HG02852 (cell line): ENCODE results near the gene HOXA3.

Experiments
- ATAC-seq: cut with Tn5 transposase; IDR thresholded peaks from one replicate; pipeline ENCODE4 v1.9.1; 2021; ENCODE audit warnings: mild to moderate bottlenecking, moderate library complexity; ENCODE audit not compliant: unreplicated experiment

HOXA3 gene

DNA sequence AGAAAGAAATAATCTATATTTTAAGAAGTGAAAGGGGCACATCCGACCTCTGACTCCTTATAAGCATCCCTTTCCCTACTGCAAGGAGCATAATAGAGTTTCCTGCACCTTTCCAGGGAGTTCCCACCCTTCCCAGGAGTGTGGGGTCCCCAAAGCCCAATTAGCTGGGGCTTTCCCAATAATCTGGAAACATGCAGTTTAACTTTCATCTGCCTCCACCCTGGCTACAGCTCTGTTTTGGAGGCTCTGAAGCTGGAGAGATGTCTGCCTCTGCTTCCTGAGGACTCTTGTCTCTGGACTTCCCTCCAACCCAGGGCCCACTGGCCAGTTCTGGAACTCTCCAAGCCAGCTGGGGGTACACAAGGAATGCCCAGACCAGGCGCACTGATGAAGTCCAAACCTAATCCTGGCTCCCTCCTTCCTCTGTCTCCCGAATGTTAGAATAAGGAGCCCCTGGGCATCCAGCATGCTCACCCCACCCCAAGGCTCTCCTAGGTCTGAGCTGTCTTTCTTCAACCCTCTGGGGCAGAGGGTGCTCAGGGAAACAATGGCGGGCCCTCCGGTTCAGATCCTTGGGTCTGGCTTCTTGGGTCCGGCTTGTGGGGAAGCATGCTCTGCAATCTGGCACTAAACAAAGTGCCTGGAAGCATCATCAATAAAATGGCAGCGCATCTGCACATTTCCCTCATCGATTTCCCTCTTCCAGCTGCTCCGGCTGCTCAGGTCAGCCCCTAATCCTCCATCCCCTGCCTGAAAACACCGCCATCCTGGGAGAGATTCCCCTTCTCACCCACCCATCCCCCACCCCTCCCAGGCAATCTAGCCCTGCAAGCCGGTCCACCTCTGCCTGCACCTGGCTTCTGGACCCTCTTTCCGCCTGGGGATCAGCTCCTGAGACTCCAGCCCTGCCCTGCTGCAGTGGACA lies 35.2 kb downstream of the HOXA3 start:
- ATAC-seq, result no peak

DNA sequence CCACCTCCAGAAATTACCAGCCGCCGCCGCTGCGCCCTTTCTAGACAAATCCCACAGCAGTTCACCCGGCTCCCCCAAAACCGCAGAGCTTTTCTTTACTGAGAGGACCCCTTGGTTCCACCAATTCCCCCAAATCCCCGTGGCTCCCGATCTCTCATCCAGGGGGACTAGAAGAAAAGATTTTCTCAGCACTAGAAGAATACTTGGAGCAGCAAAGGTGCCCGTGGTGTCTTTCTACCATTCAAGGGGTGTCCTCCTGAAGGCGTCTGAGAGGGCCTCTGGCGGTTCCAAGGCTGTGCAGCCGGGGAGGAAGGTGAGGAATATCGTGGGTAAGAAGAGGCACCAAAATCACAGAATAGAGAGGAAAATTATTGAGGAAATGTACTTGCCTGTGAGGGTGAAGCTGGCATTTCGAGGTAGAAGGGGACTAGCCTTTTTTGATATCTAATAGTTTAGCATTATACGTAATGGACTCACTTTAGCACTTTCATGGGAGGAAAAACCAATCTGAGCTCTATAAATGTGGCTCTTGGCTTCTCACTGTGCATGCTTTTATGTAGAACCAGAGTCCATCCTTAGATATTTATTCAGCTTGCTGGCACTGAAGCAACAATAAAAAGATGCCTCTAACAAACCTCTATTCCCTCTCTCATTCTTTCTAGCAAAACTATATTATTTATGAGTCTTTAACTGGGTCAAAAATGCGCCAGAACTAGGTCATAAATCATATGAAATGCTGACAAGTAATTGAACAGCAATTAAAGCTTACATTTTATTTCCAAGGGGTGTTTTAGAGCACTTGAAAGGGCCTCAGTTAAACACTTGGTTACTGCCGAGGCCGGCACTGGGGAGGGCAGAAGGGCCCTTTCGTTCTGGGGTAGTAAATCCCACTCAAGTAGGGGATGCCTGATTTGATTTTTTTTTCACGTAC lies 36.1 kb downstream of the HOXA3 start:
- no peak for ATAC-seq

DNA sequence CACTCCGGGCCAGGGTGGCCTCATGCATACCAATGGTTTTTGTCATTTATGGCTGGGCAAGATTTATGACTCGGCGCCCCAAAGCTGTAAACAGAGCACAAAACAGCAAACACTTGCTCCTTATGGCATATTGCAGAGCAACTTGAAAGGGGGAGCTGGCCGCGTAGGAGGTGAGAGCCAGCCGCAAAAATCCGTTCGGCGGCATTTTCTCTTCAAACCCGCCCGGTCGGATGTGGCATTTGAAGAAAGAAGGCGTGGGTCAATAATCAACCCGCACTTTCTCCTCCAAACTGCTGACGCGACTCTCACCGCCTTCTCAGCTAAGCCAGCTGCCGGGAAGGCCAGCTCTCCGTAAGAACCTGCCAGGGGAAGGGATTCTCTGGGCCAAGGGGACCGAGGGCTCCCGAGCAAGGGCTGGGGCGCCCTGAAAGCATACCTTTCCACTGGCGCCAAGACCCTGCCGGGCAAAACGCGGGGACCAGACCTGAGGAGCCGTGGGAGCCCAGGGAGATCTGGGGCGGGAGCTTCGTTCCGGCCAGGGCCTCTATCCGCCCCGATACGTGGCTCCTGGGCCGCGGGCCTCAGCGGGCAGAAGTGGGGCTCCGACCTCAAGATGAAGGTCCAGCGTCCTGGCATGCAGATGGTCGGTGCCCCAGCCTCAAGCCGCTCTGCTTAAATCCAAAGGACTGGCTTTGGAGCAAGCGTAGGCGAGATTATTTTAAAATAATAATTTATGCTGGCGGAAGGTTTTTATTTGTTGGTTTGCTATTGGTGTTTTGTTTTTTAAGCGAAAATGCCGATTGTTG lies 37.0 kb downstream of the HOXA3 start:
- ATAC-seq, result no peak

DNA sequence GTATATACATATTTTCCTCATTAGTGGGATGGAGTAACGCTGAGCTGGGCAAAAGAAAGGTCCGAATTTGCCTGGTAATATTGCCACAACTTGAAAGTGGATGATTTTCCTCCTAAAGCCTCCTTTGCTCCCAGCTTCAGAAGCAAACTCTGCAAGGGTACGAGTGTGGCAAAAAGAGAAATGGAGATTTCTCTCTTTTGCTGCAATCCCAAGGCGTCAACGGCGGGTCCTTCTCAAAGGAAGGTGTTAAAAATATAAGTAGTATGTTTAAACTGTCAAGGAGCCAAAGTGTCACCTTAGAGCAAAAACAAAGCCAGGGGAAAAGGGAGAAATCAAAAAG lies 37.5 kb downstream of the HOXA3 start:
- ATAC-seq, result no peak

DNA sequence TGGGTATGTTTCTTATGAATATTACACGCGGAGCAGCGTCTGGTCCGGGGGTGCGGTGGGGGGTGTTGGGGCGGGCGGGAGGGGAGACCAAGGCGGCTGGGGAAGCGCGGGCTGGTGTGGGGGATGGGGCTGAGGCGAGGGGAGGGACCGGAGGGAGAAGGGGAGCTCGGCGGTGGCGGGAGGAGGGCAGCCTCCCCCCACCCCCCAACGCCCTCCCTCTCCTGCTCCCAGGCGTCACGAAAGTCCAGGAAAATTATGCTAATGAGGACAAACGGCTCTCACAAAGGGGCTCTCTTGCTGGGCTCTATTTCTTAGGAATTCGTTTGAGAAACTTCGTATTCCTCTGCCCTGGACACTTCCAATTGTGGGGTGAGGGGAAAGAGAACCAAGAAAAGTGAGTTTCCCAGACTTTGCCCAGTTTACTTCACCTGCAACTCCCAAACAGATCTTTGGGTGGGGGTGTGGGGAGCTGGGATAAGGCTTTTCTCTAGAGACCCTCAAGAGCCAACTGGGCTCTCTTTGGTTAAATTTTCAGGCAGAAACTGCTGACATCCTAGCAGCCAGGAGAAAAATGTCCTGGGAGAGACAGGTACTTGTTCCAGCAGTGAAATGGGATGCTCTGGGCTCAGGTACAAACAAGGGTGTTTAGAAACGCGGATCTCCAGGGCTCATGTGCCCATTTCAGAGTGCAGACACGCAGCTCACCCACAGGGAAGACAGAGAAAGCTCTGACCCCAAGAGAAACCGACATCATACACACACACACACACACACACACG lies 38.2 kb downstream of the HOXA3 start:
- ATAC-seq, result no peak

DNA sequence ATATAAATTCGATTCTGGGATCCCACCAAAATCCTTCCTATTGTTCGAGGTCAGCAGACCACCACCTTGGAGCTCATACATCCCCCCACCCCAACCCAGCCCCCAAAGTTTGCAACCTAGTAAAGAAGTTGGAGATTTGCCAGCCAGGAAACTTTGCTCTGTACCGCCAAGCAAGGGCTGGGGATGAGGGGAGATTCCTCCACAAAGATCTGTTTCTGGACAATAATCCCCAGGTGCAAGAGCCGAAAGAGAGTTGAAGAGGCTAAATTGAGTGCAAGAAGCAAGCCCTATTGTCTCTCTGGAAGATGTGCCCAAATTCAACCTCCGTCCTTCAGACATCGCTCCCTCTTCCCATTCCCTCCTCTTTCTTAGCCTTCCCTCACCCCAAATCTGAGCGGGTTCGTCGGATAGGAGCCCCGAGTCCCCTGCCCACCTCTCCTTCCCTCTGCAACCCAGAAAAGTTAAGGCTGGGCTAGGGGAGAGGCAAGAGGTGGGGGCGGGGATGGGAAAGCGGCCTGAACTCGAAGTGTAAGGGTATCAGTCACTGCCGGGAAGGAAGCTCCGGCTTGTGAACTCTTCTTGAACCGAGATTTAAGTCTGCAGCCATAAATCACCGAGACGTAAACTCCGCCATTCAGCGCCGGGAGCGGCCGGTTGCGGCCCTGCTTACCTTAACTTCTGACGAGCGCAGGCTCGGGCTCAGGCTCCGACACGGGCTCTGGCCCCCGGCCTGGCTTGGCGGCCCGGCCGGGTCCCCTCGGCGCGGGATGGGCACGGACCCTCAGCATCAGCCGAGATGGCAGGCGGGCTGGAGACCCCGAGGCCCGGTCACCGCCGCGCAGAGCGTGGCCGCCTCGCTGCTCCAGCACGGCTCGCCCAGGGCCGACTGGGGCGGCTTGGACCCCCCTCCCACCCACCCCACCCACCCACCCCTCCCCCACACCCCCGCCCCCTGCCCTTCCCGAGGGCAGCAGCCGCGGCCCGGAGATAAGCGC lies 39.1 kb downstream of the HOXA3 start:
- ATAC-seq, result no peak

DNA sequence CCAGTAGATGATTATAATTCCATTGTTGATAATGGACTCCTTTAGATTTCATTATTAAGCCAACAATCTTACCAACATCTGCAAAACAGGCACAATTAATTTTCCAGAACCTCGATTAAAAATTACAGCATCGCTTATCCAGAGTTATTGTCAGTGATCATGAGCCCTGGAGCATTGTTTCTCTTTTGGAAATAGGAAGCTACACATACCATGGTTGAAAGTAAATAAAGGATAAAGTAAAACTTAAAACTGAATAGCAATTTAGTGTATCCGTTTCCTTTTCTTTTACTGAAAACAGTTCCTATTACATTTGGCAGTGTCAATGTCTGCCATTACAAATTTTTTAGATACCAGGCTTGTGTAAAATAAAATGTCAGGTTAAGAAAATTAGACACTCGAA lies 40.0 kb downstream of the HOXA3 start:
- no peak for ATAC-seq

DNA sequence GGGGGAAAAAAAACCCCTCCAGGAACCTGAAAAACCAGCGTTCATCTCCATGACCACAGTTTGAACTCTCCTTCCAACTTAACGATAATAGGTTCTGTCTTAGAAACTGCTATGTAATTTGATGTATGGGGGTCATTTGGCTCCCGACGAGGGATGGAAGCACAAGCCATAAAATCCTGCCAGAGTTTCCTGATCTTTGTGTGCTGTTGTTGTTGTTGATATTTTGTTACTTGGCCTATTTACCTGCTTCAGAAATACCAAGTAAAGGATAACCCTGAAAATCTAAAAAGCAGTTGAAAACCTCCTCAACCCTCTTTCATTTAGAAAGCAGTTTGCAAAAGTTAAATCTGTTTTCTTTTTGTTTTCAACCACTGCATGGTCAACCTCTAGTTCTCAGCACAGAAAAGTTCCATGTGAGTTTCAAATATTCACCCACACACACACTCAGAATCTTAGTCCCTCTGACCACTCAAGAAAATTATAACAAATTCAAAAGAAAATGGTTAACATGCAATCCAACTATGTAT lies 40.6 kb downstream of the HOXA3 start:
- no peak for ATAC-seq

DNA sequence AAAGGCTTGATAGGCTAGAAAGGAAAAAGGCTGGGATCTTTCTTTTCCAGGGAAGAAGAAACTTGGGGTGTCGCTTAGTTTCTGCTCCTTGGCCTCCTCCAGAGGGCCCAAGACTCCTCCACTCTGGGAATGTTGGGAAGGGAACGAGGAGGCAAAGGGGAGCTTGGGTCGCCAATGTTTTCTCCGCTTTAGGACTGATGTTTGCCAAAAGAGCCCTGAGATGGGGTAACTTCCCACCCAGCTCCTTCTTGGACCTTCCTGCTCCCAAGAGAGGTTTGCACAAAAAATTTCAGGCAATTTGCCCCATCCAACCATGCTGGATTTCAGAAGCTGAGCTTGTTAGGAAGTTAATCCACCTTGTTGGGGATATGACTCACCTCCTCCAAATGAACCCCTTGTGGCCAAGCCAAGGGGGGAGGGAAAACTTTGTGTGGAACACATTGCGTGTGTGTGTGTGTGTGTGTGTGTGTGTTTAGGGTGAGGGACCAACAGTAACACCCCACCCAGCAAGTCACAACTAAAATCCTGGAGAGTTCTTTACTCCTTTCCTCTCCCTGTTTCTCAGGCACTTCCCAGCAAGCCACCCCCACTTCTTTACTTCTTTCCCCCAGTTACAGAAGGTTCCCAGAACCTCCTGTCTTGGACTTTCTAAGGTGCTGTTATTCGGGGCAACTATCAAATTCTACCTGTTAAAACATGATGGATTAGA lies 41.2 kb downstream of the HOXA3 start:
- no peak for ATAC-seq

DNA sequence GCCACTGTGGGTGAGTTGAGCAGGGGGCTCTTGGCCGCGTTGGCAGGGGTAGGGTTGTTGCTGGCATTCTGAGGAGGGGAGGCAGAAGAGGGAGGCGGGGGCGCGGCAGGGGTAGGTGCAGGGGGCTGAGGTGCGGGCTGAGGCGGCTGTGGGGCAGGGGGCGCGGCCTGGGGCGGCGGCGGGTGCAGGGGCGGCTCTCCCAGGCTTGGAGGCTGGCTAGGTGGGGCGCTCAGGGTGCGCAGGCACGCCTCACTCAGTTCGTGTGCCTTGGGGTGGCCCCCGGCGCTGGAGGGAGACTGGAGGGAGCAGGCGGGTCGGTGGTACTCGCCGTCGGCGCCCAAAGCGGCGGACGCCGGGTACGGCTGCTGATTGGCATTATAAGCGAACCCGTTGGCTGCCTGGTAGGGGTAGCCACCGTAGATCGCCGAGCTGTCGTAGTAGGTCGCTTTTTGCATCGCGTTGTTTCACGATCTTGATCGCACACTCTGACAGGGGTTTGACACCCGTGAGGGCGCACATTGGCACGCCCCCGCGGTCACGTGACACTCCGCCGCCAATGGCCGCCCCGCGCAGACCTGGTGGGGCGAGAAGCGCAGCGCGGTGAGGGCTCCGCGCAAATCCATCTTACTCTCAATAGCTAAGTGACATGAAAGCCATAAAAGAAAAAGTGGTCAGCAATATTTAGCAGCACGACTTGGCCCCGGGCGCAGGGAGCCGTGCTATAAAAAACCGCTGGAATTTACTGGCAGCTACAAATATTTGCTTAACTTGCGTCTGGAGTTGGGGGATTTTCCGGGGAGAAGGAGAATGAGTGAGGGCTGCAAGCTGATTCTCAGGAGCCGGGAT lies 42.0 kb downstream of the HOXA3 start:
- no peak for ATAC-seq

DNA sequence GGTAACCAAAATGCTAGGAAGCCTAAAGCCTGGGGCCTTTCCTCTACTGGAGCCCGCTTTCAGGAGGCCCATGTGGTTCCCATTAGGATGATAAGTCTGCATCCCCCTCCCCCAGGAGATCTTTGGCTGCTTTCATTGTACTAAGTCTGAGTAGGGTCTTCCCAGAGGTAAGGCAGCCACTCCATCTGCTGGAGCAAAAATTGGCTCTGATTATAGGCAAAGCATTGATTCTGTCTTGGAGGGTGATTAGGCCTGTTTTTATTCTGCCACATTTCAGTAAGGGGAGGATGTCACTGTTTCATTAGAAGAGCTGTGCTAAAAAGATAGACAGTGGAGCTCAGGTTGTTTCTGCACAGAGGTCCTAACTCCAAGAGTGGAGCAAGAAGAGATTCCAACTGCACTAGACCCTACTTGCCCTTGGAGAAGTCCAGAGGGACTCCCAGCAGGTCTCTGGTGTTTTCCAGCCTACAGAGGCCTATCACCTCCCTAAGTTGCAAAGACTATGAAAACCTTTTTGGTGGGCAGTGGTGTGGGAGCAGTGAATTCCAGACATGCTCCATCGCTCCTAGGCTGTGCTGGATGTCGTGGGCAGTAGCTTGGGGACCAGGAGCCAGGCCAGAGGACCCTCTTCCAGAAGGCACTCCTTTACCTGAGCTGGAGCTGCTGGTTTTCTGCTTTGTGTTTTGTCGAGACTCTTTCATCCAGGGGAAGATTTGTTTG lies 42.8 kb downstream of the HOXA3 start:
- ATAC-seq, result no peak

DNA sequence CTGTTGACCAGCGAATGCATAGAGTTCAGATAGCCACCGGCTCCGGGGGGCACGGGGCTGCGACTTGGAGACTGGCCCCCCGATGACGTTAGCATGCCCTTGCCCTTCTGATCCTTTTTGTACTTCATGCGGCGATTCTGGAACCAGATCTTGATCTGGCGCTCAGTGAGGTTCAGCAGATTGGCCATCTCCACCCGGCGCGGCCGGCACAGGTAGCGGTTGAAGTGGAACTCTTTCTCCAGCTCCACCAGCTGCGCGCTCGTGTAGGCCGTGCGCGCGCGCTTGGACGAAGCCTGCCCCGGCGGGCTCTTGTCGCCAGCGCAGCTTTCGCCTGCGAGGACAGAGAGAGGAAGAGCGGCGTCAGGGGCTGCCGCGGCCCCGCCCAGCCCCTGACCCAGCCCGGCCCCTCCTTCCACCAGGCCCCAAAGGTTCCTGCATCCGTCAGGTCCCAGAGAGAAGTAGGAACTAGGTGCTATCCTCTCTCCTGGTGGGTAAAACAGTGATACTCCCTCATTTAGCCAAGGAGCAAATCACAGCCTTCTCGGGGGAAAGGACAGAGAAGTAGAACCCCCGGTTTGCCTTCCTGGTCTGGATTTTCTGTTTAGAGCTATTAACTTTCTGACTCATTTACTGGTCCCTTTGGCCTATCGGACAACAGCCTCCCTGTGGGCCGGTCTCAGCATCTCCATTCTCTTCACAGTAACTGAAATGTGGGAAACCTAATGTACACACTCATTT lies 43.8 kb downstream of the HOXA3 start:
- no peak for ATAC-seq

DNA sequence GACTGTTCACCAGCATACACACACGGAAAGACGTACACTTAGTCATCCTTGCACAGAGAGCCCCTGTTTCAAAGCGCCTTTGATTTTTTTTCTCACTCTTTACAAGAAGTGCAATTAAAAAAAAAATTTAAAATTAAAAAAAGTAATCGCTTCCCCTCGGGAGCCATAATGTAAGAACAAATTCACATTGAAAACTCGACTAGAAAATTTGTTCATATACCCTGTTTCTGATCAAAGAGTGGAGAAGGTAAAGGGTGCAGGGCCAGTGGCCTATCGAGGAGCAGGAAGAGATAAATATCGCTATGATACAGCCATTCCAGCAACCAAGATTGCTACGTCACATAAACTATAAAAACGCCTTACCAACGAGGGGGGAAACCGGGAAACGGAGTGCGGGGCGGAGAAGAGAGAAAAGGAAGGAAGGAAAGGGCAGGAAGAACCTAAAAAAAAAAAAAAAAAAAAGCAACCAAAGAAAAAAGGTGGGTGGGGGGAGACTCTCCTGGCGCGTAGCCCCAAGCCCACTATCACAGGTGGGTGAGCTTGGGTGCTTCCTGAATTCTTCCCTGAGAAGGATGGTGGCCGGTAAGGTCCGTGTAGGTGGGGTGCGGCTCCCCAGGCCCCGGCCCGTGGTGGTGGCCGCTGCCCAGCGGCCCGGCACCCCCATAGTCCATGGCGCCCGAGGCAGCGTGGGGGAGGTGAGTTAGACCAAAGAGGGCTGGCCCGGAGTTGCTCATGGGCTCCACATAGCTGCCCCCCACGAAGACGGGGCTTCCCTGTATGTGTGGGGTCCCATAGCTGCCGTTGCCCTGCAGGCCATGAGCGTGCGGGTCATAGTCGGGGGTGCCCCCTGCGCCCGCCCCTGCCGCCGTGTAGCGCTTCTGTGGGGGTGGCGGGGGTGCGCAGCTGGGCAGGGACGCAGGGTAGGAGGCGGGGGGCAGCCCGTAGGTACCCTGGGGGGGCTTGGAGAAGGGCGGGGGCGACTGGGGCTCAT lies 44.7 kb downstream of the HOXA3 start:
- ATAC-seq, result no peak

DNA sequence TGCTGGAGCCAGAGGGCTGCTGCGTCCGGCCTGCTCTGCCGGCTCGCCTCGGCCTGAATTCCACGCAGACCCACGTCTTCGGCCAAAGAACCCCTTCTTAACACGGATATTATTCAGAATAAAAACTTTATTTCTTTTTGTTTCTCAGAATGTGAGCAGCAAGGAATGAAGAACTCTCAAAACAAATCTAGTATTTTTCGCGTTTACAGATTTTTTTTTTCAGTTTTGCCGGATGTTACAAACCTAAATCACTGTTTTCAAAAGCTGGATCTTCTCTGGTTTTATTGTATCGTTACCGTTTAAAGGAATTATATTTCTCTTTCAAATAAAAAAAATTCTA lies 45.5 kb downstream of the HOXA3 start:
- no peak for ATAC-seq
